Raji (cell line): ENCODE data around the gene PCTP.

Source experiments
- POLR2A ChIP-seq: IDR thresholded peaks from 2 replicates; pipeline ENCODE4 v1.6.1; 2011; ENCODE audit warnings: low read depth, low read length, control low read depth; ENCODE audit not compliant: insufficient read depth

PCTP gene

GRCh38 chr17:55737976-55738501, 12.8 kb upstream of the PCTP start:
- no peak for TF ChIP-seq POLR2A

- no peak for TF ChIP-seq POLR2A
Observed at GRCh38 chr17:55740511-55741355, 10.1 kb upstream of the PCTP start.

GRCh38 chr17:55741356-55741700, 9.5 kb upstream of the PCTP start:
- TF ChIP-seq POLR2A = no peak

- TF ChIP-seq POLR2A = no peak
Observed at GRCh38 chr17:55742272-55743102, 8.4 kb upstream of the PCTP start.

GRCh38 chr17:55743103-55743679, 7.7 kb upstream of the PCTP start:
- no peak for TF ChIP-seq POLR2A

- TF ChIP-seq POLR2A = no peak
Observed at GRCh38 chr17:55745258-55745657, 5.6 kb upstream of the PCTP start.

GRCh38 chr17:55746466-55746865, 4.4 kb upstream of the PCTP start:
- no peak for TF ChIP-seq POLR2A

- TF ChIP-seq POLR2A = no peak
Observed at GRCh38 chr17:55747209-55747608, 3.6 kb upstream of the PCTP start.

GRCh38 chr17:55748841-55749240, 2.0 kb upstream of the PCTP start:
- no peak for TF ChIP-seq POLR2A

- TF ChIP-seq POLR2A = no peak
Observed at GRCh38 chr17:55749985-55750384, 866 bp upstream of the PCTP start.

GRCh38 chr17:55751720-55752250, 934 bp downstream of the PCTP start:
- no peak for TF ChIP-seq POLR2A

GRCh38 chr17:55756689-55757088, 5.8 kb downstream of the PCTP start:
- no peak for TF ChIP-seq POLR2A

GRCh38 chr17:55757659-55758058, 6.8 kb downstream of the PCTP start:
- TF ChIP-seq POLR2A = no peak

- no peak for TF ChIP-seq POLR2A
Observed at GRCh38 chr17:55758171-55758570, 7.3 kb downstream of the PCTP start.

GRCh38 chr17:55760643-55761355, 9.9 kb downstream of the PCTP start:
- no peak for TF ChIP-seq POLR2A

GRCh38 chr17:55762086-55762858, 11.4 kb downstream of the PCTP start:
- no peak for TF ChIP-seq POLR2A
